A549 (cell line): ENCODE measurements around the gene PBX3. TPM values are rescaled to one million over a fixed set of nuclear protein-coding genes. Genes with fewer than 3 reads are reported as not detected.

Experiments
- ATAC-seq, 2 experiments: fragments of 200-7000 bp in 1 of 2; fragments of >200 bp in 1 of 2; cut with Nextera tagmentation in 1 of 2; cut with Tn5 transposase in 1 of 2; 3 replicates each; pipeline versions ENCODE4 v1.8.0 to v1.9.1; 2018 to 2020; ENCODE audit warnings: mild to moderate bottlenecking in 1 of 2, moderate library complexity in 1 of 2
- CTCF ChIA-PET: fragments of 300-600 bp; sonication (Branson Sonifier 250); formaldehyde crosslinking; extraction: SDS; loops from one replicate; lab custom pipeline; 2021; ENCODE audit warnings: antibody characterized with exemption, inconsistent platforms; lab: Yijun Ruan, JAX
- POLR2A ChIA-PET: fragments of 350-600 bp; formaldehyde crosslinking; extraction: SDS; loops from one replicate; lab custom pipeline; 2021; ENCODE audit warnings: antibody characterized with exemption, inconsistent platforms; lab: Yijun Ruan, JAX
- DNase-seq, 2 experiments: peaks; one replicate each; pipeline versions ENCODE4 v3.0.0 to v3.0.0-alpha.2; 2011 to 2016; ENCODE audit warnings: low read depth in 1 of 2, low spot score in 1 of 2
- FAIRE-seq: peaks from 2 replicates; lab custom pipeline; 2011; peaks lifted over from hg19 to GRCh38; lab: Jason Lieb, UNC
- H3K27ac ChIP-seq, 2 experiments: fragments of >200 bp; sonication (Bioruptor Twin); formaldehyde crosslinking; 3 replicates each; pipeline ENCODE4 v1.5.1; 2016 to 2017
- H3K4me1 ChIP-seq: fragments of >200 bp; sonication (Bioruptor Twin); formaldehyde crosslinking; 3 replicates; pipeline ENCODE4 v1.6.1; 2016
- H3K4me2 ChIP-seq: fragments of >200 bp; sonication (Bioruptor Twin); formaldehyde crosslinking; 3 replicates; pipeline ENCODE4 v1.6.1; 2016
- H3K4me3 ChIP-seq: fragments of >200 bp; sonication (Bioruptor Twin); formaldehyde crosslinking; 3 replicates; pipeline ENCODE4 v1.5.1; 2016
- H3K9me3 ChIP-seq: fragments of >200 bp; sonication (Bioruptor Twin); formaldehyde crosslinking; 3 replicates; pipeline ENCODE4 v1.6.1; 2016
- ATOH8 ChIP-seq: fragments of 250-450 bp; sonication (Bioruptor Pico); IDR thresholded peaks from 2 replicates; pipeline ENCODE4 v1.5.0; 2020; ENCODE audit warnings: low read depth, mild to moderate bottlenecking, moderate library complexity
- BHLHE40 ChIP-seq: IDR thresholded peaks from 2 replicates; pipeline ENCODE4 v1.6.1; 2012; ENCODE audit warnings: low read depth, low read length, inconsistent platforms
- CBX8 ChIP-seq: fragments of 200-600 bp; sonication (generic); IDR thresholded peaks from 2 replicates; pipeline ENCODE4 v1.6.1; 2016
- CHD2 ChIP-seq: fragments of 150-350 bp; IDR thresholded peaks from 2 replicates; pipeline ENCODE4 v1.6.1; 2014; ENCODE audit warnings: low read length; ENCODE audit not compliant: partially characterized antibody
- ESRRA ChIP-seq: fragments of 150-350 bp; IDR thresholded peaks from 2 replicates; pipeline ENCODE4 v1.6.1; 2014; ENCODE audit warnings: mild to moderate bottlenecking, low read length, borderline replicate concordance
- HDAC2 ChIP-seq: fragments of 200-600 bp; sonication (generic); IDR thresholded peaks from 2 replicates; pipeline ENCODE4 v1.6.1; 2016
- HEYL ChIP-seq: fragments of 250-450 bp; sonication (Bioruptor Pico); IDR thresholded peaks from 2 replicates; pipeline ENCODE4 v1.8.0; 2021; ENCODE audit warnings: mild to moderate bottlenecking, moderate library complexity
- HOXA7 ChIP-seq: fragments of 250-450 bp; sonication (Bioruptor Pico); IDR thresholded peaks from 2 replicates; pipeline ENCODE4 v1.5.0; 2020; ENCODE audit warnings: mild to moderate bottlenecking, moderate library complexity
- JUN ChIP-seq, 2 experiments: fragments of >200 bp; sonication (Bioruptor Twin); formaldehyde crosslinking; IDR thresholded peaks; 2 replicates in 1 of 2; 3 replicates in 1 of 2; pipeline ENCODE4 v1.6.1; 2016 to 2017
- JUNB ChIP-seq: fragments of >200 bp; sonication (Bioruptor Twin); formaldehyde crosslinking; IDR thresholded peaks from 2 replicates; pipeline ENCODE4 v1.6.1; 2016
- MAZ ChIP-seq: fragments of 150-350 bp; IDR thresholded peaks from 2 replicates; pipeline ENCODE4 v1.6.1; 2014; ENCODE audit warnings: antibody characterized with exemption, low read depth, low read length, borderline replicate concordance
- MYC ChIP-seq: IDR thresholded peaks from 2 replicates; pipeline ENCODE4 v1.6.1; 2012; ENCODE audit warnings: mild to moderate bottlenecking, inconsistent platforms, low read length, improper control_type of control experiment, borderline replicate concordance
- NFE2L2 ChIP-seq: fragments of 150-350 bp; conservative IDR thresholded peaks from 2 replicates; pipeline ENCODE4 v1.6.1; 2014; ENCODE audit warnings: low read length
- NR3C1 ChIP-seq: fragments of >200 bp; sonication (Bioruptor Twin); formaldehyde crosslinking; IDR thresholded peaks from 3 replicates; pipeline ENCODE4 v1.6.1; 2017
- PBX3 ChIP-seq: IDR thresholded peaks from 2 replicates; pipeline ENCODE4 v1.6.1; 2012
- POLR2A ChIP-seq: IDR thresholded peaks from 2 replicates; pipeline ENCODE4 v1.6.1; 2012; ENCODE audit warnings: mild to moderate bottlenecking, low read length
- RAD21 ChIP-seq, 2 experiments: fragments of >200 bp in 1 of 2; sonication (Bioruptor Twin) in 1 of 2; formaldehyde crosslinking in 1 of 2; IDR thresholded peaks in 1 of 2; conservative IDR thresholded peaks in 1 of 2; 2 replicates in 1 of 2; 3 replicates in 1 of 2; pipeline ENCODE4 v1.6.1; 2012 to 2018; ENCODE audit warnings: inconsistent platforms in 1 of 2
- SREBF2 ChIP-seq: fragments of 450-650 bp; IDR thresholded peaks from 2 replicates; pipeline ENCODE4 v1.6.1; 2014; ENCODE audit warnings: mild to moderate bottlenecking, moderate library complexity
- TFCP2L1 ChIP-seq: fragments of 250-450 bp; sonication (Bioruptor Pico); IDR thresholded peaks from 2 replicates; pipeline ENCODE4 v1.5.0; 2021; ENCODE audit warnings: mild to moderate bottlenecking
- ZC3H11A ChIP-seq: fragments of 450-650 bp; IDR thresholded peaks from 2 replicates; pipeline ENCODE4 v1.6.1; 2014; ENCODE audit warnings: antibody characterized with exemption, mild to moderate bottlenecking
- ZFP36 ChIP-seq: fragments of 450-650 bp; IDR thresholded peaks from 2 replicates; pipeline ENCODE4 v1.6.1; 2014; ENCODE audit warnings: borderline replicate concordance; ENCODE audit not compliant: partially characterized antibody
- ZSCAN20 ChIP-seq: fragments of 250-450 bp; sonication (Bioruptor Pico); IDR thresholded peaks from 2 replicates; pipeline ENCODE4 v1.8.0; 2022; ENCODE audit warnings: mild to moderate bottlenecking, moderate library complexity
- WGBS: methylation state at CpG from one replicate; pipeline ENCODE4 v1.1.6; 2017; ENCODE audit errors: missing lambda C conversion rate; 5-methylcytosine and 5-hydroxymethylcytosine counted together
- polyA plus RNA-seq, 4 experiments: library from polyadenylated mRNA; depleted of rRNA in 3 of 4; stranded (reverse); fragments of >200 nt; fragmentation: RNase III in 1 of 4; extraction: RNeasy Plus Mini Kit Qiagen cat#74134 plus additional on column Dnase treatment in 1 of 4; gene quantifications; 2 replicates in 3 of 4; 3 replicates in 1 of 4; pipeline ENCODE4 v1.2.3, GENCODE V29; 2011 to 2017

PBX3 gene
- polyA plus RNA-seq, 2 of the 4 experiments (the other 2 are of a cell fraction), result 10.7 to 23.5 TPM

- no peak overlapping the region for H3K4me2 ChIP-seq
- no peaks in the 10 kb centered on the region for H3K9me3 ChIP-seq
- H3K4me3 ChIP-seq, result no peak overlapping the region
- FAIRE-seq, result no peak
- WGBS, result 70% methylated on average over 23 of the region's 23 CpGs
- ATAC-seq, result peak in 1 of 2 experiments; percentile 24; a peak in 3 of 6 replicates
- CTCF ChIA-PET, result interaction anchor here (1.0 kb wide), 1 partner anchor 499 kb away, joined by 3 read pairs; no protein-coding TSS in a partner anchor
- no peak for DNase-seq
- POLR2A ChIA-PET, result no interaction called here
- TF ChIP-seq HEYL (CRISPR knock-in tag), result no peak
- TF ChIP-seq ZC3H11A, result no peak
- no peak for TF ChIP-seq SREBF2
- TF ChIP-seq TFCP2L1 (CRISPR knock-in tag), result no peak
- no peak for TF ChIP-seq BHLHE40
- TF ChIP-seq MAZ, result no peak
- TF ChIP-seq PBX3, result no peak
- TF ChIP-seq MYC, result no peak
- TF ChIP-seq NFE2L2, result no peak
- no peak for TF ChIP-seq HDAC2
- no peak for TF ChIP-seq CHD2
- TF ChIP-seq RAD21 (conservative IDR thresholded peaks at IDR 0.05 in 1 of 2, IDR thresholded peaks at IDR 0.05 in 1 of 2), result no peak
- TF ChIP-seq ZFP36, result no peak
- no peak for TF ChIP-seq POLR2A
- TF ChIP-seq, all 56 proteins: peak for 0
- Histone ChIP-seq H3K27ac (no peak overlapping the region), H3K4me1 (no peaks in the 10 kb centered on the region)
These were observed 253.8 kb downstream of the PBX3 start for GRCh38 chr9:126000731-126001580.

GRCh38 chr9:126001581-126002225 is 254.5 kb downstream of the PBX3 start:
- no peak for TF ChIP-seq POLR2A
- no peak for TF ChIP-seq ESRRA
- TF ChIP-seq ZSCAN20 (CRISPR knock-in tag), result no peak
- TF ChIP-seq MAZ, result no peak
- TF ChIP-seq JUNB, result no peak
- no peak for TF ChIP-seq JUN (IDR thresholded peaks at IDR 0.05)
- no peak for TF ChIP-seq HOXA7
- TF ChIP-seq CBX8, result no peak
- no peak for TF ChIP-seq NFE2L2
- no peak for TF ChIP-seq NR3C1
- TF ChIP-seq CHD2, result no peak
- no peak for TF ChIP-seq ATOH8
- no peak for DNase-seq
- H3K4me3 ChIP-seq, result no peak overlapping the region
- no peaks in the 10 kb centered on the region for H3K9me3 ChIP-seq
- no peak overlapping the region for H3K4me2 ChIP-seq
- ChIA-PET POLR2A (no interaction called here), CTCF (no interaction called here)
- H3K27ac ChIP-seq, result no peak overlapping the region
- ATAC-seq, result no peak; a peak in 1 of 6 replicates
- no peak for FAIRE-seq
- WGBS, result 82% methylated on average over 24 of the region's 24 CpGs
- H3K4me1 ChIP-seq, result no peaks in the 10 kb centered on the region
